ENCODE results near the gene PAX5.
"Not testable (repeated sequence)": the region's sequence is repeated elsewhere in the genome, so short reads cannot be mapped to it uniquely, and the experiment has no call there.

PAX5 gene

DNA sequence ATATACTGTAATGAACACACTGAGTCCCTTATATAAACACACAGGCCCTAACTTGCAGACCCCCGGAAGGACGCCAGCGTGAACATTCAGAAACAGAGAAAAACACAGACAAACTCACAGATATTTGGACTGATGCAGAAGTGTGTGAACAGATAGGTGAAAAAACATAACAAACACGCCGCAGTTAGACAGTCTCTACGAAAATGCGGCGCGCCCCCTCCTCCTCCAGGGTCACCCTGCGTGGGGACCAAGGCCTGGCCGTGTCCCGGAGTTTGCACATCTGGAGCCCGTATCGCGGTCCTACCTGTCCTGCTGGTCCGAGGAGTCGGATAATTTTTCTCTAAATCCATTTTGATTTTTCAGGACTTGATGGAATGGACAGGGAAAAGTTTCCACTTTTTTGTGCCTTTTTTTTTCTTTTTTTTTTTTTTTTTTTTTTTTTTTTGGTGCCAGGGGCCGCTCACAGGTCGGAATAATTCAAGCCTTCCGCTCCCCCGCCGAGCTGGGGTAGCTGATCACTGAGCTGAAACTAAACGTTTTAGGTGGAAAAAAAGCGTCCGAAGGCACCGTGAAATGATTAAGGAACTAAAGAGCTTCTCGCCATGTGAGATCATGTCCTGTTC, at the start of gene PAX5:
Gene PAX5, minus strand, starts transcription at position 587 of the 623 bp plus-strand sequence. Its CDS starts 237 bp downstream, at position 350.
- no peak for DNase-seq (ENCODE audit: low read depth, low spot score)

DNA sequence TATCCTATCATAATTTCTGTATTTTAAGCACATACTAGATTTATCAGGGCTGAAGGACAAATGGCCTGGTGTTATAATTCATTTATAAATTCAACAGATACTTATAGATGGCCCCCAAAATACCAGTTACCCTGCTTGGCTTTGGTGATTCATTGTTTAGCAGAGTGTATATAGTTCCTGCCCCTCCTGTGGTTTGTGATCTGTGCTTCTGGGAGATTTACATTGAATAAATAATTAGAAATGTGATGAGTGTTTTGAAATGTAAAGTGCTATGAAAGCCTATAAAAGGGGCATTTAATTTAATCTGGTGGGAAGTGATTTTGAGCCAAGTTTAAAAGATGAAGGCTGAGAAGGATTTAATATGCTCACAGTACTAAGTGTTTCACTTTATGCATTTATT, 49.6 kb upstream of the PAX5 start:
- no peak for DNase-seq (ENCODE audit: low read depth, low spot score)

DNA sequence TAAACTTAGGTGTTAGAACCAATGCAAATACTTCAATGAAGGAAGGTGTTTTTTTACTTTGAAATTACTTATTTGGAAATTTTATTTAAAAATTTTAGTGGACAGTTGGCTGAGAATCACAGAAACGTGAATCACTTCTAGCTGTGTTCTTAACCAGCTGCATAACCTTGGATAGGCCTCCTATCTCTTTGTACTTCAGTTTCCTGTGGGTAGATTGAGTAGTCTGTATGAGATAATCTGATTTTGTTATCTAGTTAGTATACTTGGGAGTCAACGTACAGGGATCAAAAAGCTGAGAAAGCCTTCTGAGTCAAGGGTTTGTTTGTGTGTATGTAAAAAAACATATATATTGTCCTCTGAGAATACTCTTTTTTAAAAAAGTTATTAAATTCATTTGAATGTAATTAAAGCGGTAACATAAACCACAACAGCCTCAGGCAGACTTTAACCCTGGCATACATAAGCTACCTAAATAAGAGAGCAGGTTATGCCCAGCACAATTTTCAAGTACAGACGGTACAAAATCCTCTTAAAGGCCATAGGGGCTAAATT, 48.2 kb upstream of the PAX5 start:
- no peak for DNase-seq (ENCODE audit: low read depth, low spot score)

DNA sequence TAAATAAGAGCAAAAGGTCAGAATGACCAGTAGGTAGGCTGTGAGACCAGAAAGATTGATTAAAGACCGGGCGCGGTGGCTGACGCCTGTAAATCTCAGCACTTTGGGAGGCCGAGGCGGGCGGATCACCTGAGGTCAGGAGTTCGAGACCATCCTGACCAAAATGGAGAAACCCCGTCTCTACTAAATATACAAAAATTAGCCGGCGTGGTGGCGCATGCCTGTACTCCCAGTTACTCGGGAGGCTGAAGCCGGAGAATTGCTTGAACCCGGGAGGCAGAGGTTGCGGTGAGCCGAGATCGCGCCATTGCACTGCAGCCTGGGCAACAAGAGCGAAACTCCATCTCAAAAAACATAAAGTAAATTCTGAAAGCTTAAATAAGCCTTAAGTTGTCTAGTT, 47.4 kb upstream of the PAX5 start:
- not testable (repeated sequence) for DNase-seq (ENCODE audit: low read depth, low spot score)

DNA sequence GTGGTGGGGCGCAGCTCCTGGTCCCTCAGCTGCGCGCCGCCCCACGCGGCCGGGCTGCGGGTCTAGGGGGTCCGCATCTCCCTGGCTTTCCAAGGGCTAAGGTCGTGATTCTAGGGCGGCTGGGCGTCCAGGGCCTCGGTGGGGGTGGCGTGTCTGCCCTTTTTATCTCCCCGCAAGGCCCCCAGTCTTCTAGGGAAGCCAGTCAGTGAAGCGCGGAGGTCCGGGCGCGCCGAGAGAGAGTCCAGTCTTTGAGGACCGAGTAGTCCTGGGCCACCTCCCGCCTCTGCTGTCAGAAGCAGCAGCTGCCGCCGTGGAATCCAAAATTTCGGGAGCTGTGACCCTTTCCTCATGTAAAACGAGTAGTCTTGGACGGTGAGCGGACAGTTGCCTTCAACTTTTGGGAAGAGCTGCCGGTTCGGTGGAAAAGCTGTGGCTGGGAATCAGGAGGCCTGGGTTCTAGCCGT, 46.1 kb upstream of the PAX5 start:
- DNase-seq (ENCODE audit: low read depth, low spot score), result not testable (repeated sequence)

DNA sequence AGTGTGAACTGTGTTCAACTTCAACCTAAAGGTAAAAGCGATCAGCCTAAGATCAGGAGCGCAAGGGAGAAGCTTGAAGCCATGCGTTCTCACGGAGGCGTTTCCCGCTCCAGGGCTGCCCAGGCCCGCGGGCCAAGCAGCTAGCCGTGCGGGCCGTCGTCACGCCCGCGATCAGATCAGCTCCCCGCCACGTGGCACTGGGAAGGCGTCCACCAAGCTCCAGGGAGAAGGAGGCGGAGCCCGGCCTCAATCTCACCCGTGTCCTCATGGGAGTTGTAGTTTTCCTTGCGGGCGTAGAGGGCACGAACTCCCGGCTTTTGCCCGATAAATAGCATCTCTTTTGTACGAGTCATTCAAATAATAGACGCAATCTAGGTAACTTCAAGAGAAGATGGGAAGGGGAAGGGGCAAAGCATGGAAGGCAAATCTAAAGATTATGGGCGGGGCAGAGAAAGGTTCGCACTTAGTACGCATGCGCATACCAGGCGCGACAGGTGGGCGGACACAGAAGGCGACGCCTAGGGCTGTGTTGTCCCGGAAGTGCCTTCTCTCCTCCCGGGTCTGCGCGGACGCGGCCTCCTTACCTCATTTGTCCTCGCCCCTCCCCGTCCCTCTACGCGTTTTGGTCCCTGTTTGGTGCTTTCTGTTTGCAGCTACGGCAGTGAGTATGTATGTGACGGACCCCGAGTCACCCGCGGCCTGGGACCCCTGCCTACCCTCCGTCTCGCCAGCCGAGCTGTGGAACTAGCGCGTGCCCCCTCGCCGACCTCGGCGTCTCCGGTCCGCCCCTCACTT, 45.5 kb upstream of the PAX5 start:
- DNase-seq (ENCODE audit: low read depth, low spot score), result peak; percentile 78

DNA sequence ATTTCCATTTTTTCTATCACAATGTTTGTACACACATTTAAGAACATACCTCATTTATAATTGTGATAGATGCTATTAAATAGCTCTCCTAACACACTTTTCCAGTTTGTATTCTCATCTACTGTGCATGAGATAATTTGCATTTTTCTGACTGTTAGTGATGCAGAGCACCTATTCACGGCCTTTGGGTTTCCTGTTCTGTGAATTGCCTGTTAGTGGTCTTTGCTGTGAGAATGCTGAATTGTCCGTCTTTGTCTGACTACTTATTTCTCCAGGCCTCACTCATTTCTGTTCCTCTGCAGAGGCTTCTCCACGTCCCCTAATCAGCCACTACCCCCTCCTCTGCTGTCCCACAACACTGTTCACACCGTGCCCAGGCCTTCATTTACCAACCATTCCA, 40.7 kb upstream of the PAX5 start:
- not testable (repeated sequence) for DNase-seq (ENCODE audit: low read depth, low spot score)

DNA sequence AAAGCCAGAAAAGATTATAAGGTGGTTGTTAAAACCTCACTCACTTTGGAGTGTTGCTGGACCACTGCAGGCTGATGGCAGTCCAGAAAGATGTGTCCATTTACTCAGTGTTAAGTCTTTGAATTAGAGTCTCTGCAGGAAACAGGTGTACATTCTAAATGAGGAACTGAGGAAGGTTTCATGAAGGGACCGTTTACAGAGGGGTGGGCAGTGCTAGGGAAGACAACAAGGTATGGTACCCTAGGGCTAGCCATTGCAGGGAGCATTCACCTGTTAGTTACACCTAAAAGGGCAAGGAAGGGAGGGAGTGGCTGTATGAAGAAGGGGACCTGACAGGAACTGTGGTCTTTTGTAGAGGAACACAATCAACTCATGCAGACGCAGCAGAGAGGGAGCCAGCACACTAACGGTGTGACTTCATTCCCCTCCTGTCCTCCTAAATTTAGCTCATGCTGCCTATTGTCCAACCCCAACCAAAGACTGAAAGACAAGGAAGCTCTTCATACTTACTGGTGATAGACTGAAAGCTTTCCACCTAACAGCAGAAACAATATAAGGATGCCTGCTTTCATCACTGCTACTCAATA, 32.2 kb upstream of the PAX5 start:
- DNase-seq (ENCODE audit: low read depth, low spot score), result no peak

DNA sequence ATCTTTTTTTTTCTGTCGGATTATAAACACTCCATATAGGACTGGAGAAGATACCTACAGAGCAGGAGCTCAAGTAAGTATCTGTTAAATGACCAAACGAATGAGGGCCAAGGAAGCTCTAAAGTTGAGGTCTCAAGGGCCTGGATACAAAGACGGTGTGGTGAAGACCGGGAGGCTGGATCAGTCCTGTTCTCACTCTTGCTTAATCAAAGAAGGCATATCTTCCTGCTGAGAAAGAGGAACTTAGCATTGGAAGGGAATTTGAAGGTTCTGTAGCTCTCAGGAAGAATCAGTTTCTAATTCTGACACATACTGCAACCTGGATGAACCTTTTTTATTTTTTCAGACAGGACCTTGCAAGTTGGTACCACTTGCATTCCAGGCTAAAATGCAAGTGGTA, 28.3 kb upstream of the PAX5 start:
- no peak for DNase-seq (ENCODE audit: low read depth, low spot score)

DNA sequence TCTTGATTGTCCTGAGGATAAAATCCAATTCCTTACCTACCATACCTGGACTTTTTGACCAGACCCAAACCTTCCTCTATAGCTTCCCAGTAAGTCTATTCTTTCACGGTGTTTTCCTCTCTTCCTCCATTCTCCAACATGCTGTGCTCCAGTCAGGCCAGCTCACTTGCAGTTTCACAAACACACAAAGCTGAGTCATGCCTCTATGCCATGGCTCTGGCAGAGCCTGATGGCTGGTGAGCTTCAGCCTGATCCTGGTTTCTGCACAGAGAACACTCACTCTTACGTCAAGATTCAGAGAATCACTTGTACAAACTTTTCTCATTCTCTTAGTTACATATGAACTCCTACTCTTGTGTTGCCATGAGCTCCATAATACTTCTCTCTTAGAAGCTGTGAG, 27.7 kb upstream of the PAX5 start:
- no peak for DNase-seq (ENCODE audit: low read depth, low spot score)

DNA sequence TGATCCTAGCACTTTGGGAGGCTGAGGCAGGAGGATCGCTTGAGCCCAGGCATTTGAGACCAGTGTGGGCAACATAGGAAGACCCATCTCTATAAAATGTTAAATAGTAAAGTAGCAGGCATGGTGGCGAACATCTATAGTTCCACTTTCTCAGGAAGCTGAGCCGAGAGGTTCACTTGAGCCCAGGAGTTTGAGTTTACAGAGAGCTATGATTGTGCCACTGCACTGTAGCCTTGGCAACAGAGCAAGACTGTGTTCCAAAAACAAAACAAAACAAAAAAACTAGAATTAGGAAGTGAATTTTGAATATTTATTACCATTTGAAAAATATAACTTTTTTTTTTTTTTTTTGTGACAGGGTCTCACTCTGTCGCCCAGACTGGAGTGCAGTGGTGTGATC, 26.8 kb upstream of the PAX5 start:
- DNase-seq (ENCODE audit: low read depth, low spot score), result no peak

DNA sequence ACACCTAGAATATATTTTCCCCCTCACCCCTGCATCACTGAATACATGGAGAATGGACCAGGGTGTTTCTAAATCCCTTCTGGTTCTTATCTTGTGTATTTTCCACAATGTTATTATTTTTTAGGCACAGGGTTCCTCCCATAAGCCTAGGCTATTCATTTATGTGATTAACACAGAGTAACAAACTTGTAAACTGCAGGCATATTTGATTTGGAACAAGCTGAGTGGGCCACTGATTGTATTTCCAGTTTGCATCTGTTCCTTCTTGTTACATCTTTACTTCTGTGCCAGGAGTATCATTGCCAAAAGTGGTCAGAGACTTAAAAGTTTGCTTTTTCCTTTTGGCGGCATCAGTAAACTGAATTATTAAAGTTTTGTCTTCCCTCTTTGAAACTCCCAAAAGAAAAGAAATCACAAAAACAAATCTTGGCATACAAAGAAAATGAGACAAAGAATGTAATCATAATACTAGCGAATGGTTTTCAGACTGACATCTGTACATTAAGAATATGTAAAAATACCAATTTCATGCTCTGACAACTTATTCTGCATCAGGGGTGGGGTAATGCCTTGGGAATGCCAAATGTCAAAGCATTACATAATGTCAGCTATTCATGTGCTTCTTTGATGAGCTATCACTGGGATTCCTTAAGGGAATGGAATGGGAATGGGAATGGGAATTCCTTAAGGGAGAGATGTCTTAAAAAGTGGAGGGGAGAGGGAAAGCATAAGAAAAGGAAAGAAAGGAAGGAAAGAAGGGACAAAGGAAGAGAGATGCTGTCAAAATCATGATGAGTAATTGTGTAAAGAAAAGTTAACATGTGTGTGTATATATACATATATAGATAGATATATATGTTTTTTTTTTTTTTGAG, 22.2 kb upstream of the PAX5 start:
- no peak for DNase-seq (ENCODE audit: low read depth, low spot score)

DNA sequence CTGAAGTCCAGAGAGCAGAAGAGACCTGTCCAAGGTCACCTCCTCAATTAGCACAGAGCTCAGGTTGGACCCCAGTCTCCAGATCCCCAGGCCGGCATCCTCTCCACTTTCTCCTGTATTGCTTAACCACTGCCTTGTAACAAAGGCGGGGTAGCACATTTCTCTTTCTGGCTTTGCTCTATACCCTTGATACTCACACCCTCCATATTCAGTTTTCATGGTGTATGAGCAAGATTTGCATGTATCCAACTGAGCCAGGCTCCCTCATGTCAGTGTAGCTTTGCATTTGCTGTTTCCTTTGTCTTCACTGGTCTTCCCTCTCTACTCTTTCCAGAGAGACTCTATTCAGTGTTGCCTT, 20.3 kb upstream of the PAX5 start:
- not testable (repeated sequence) for DNase-seq (ENCODE audit: low read depth, low spot score)

DNA sequence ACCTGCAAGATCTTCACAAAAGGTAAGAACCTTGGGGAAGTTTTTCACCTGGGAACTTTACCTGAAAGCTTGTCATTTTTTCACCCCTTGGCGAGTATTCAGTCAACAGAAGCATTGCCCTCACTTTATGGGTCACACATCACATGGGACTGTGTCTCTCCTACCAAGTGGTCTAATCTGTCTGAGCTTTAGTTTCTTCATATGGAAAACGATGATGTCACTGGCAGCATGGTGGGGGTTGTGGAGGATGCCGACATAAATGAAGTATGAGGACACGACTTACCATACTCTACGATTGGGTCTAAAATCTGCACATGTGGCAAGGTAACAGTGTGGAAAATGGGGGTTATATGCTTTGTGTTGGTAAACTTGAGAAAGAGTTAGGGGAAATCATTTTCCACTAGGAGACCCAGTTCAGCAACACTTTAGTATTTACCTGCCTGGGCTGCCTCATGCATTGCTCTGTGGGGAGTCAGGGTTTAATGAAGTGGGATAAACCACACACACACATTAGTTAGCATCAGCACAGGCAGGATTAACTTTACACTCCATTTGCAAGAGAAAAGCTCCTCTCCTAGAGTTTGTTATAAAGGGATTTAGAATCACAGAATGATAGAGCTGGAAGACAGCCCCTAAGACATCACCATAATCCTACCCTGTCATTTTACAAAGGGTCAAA, 19.8 kb upstream of the PAX5 start:
- no peak for DNase-seq (ENCODE audit: low read depth, low spot score)

DNA sequence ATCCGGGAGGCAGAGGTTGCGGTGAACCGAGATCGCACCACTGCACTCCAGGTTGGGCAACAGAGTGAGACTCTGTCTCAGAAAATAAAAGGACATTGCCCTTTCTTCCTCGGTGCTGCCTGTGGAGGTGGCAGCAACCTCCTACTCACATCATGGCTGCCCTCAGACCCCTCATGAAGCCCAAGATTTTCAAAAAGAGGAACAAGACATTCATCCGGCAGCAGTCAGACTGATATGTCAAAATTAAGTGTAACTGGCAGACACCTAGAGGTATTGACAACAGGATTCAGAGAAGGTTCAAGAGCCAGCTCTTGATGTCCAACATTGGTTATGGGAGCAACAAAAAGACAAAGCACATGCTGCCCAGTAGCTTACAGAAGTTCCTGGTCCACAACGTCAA, 12.6 kb upstream of the PAX5 start:
- DNase-seq (ENCODE audit: low read depth, low spot score), result no peak

DNA sequence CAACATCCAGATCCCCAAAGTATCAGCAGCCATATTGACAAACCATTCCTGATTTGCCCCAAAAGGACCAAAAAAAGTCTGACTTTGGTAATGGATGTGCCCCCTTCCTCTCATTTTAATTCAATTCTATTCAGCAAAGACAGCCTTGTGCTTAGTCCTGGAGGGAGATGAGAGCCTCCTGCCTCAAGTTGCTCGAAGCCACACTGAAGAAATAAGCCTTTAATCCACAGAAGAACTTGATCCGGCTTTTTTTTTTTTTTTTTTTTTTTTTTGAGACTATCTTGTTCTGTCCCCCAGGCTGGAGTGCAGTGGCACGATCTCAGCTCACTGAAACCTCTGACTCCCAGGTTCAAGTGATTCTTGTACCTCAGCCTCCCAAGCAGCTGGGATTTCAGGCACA, 8.4 kb upstream of the PAX5 start:
- DNase-seq (ENCODE audit: low read depth, low spot score), result no peak

DNA sequence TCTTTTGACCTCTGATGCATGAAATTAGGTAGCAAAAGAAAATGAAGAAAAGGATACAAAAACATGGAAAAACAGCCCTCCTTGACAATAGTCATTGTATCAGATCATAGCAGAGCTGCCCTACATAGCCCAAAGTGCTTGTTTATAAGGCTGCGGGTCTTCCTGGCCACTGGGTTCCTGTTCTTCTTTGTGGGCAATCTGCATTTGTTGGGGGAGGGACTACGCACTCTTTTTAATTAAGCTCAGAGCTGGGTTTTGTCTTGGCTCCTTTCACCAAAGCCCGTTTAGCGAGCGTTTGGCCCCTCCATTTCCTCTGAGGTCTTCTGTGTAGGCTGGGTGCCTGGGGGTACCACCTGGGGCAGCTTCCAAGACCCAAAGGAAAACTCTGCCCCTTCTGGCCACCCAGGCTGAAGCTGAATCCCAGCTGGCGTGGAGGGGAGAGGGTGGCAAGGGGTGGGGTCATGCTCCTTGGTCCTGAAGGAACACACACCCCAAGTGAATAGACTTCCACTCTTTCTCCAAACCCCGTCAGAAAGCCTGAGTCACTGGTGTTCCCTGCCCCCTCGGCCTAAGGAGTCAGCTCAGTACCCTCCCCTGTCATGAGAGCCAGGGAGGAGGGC, 6.5 kb upstream of the PAX5 start:
- DNase-seq (ENCODE audit: low read depth, low spot score), result no peak

DNA sequence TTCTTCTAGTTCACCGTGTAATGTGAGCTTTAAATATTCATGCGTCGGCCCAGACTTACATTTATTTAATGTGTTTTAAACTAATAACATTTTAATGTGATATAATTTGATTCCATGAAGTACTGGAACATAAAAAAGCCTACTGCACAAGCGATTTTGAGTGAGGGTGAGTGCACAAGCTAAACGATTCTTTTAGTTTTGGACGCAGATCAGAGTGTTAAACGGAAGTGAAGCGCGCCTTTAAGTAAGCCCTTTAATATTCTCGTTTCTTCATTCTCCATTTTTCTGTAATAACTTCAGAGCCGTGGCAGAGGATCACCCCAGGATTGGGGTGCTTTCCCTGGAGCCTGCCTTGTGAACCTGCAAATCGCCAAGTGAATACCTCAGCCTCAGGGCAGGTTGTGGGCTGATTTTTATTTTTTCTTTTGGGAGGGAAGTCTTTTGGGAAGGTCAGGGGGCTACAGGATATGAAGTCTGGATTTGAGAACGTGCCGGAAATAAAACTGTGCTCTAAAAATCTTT, 4.9 kb upstream of the PAX5 start:
- DNase-seq (ENCODE audit: low read depth, low spot score), result no peak

DNA sequence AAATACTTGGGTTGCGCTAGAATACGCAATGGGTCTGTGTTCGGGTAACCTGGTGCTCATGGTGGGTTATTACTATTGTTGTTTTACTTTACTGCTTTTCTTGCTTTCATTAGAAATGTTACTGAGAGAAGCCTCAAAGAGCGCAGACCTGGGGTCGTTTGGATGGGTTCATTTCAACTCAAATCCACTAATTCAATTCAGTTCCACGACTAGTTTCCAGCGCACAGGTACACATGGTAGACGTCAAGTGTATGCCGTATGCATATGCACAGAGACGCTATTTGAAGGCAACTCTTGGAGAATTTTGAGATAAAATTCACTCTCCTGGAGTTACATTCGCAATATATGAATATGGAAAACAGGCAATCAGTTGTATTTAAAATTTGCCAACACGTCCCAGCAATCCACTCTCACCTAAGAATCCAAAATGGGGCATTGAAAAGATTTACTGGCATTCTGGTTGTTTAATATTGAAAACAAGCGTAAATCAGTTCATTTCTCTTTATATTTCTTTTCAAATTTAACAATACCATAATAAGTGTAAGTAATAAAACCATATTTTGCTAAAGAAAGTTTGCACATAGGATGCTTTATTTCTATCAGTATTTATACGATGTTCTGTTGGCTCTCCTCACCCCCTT, 4.4 kb upstream of the PAX5 start:
- DNase-seq (ENCODE audit: low read depth, low spot score), result no peak
